OCI-LY3 (cell line): ENCODE measurements around the gene TIMELESS.
"Not testable (repeated sequence)": the region's sequence is repeated elsewhere in the genome, so short reads cannot be mapped to it uniquely, and the experiment has no call there.

Experiments used
- H2AFZ ChIP-seq: fragments of 200-600, 300-600 bp; shearing (Covaris generic); 2 replicates; pipeline ENCODE4 v1.6.0; 2014; ENCODE audit warnings: antibody characterized with exemption, low read depth, low read length
- H3K27ac ChIP-seq: fragments of 200-600, 300-600 bp; sonication (generic); 2 replicates; pipeline ENCODE4 v1.5.1; 2014; ENCODE audit warnings: mild to moderate bottlenecking, low read length, moderate library complexity, mixed read lengths
- H3K27me3 ChIP-seq: fragments of 200-600, 300-600 bp; sonication (generic); 2 replicates; pipeline ENCODE4 v1.6.1; 2014; ENCODE audit warnings: low read depth, low read length, mixed read lengths
- H3K36me3 ChIP-seq: fragments of 200-600, 300-600 bp; sonication (generic); replicated peaks from 2 replicates; pipeline ENCODE3; 2014; ENCODE audit warnings: low read depth, low read length, mixed read lengths
- H3K4me1 ChIP-seq: fragments of 300-600, 200-600 bp; sonication (generic); 2 replicates; pipeline ENCODE4 v1.6.1; 2014; ENCODE audit warnings: low read length, mixed read lengths
- H3K4me2 ChIP-seq: fragments of 200-600, 300-600 bp; sonication (generic); 2 replicates; pipeline ENCODE4 v1.6.1; 2014; ENCODE audit warnings: low read length, mixed read lengths
- H3K4me3 ChIP-seq: fragments of 300-600, 200-600 bp; sonication (generic); 2 replicates; pipeline ENCODE4 v1.5.1; 2014; ENCODE audit warnings: antibody characterized with exemption, mild to moderate bottlenecking, low read length, moderate library complexity
- H3K79me2 ChIP-seq: fragments of 300-600, 200-600 bp; shearing (Covaris generic); 2 replicates; pipeline ENCODE4 v1.6.1; 2014; ENCODE audit warnings: mild to moderate bottlenecking, low read length, mixed read lengths
- H3K9ac ChIP-seq: fragments of 300-600, 200-600 bp; shearing (Covaris generic); 2 replicates; pipeline ENCODE4 v1.6.0; 2014; ENCODE audit warnings: mild to moderate bottlenecking, low read length, moderate library complexity
- H3K9me3 ChIP-seq: fragments of 200-600, 300-600 bp; shearing (Covaris generic); 2 replicates; pipeline ENCODE4 v1.6.1; 2014; ENCODE audit warnings: low read length, mixed read lengths; ENCODE audit not compliant: insufficient read depth
- H4K20me1 ChIP-seq: fragments of 200-600, 300-600 bp; sonication (generic); 2 replicates; pipeline ENCODE4 v1.6.1; 2016; ENCODE audit warnings: low read length, mixed read lengths; ENCODE audit not compliant: insufficient read depth
- EZH2phosphoT487 ChIP-seq: fragments of 200-600 bp; shearing (Covaris generic); IDR thresholded peaks from 2 replicates; pipeline ENCODE4 v1.6.1; 2018; ENCODE audit warnings: antibody characterized with exemption, mixed run types, low read depth
- TF ChIP-seq, protein P1 (sequence below): fragments of 200-600, 300-600 bp; sonication (generic); IDR thresholded peaks from 2 replicates; pipeline ENCODE4 v1.5.1; 2014; ENCODE audit warnings: antibody characterized with exemption, low read length, low read depth

The TIMELESS gene

GRCh38 chr12:56451147-56451546, 1.9 kb upstream of the TIMELESS start:
- Histone ChIP-seq H3K79me2 (peaks cover 17% of the 10 kb centered on the region), H3K9me3 (no peaks in the 10 kb centered on the region), H3K27ac (no peak overlapping the region), H4K20me1 (no peaks in the 10 kb centered on the region), H3K9ac (no peak overlapping the region), H2AFZ (no peak overlapping the region), H3K4me2 (no peak overlapping the region), H3K27me3 (no peaks in the 10 kb centered on the region), H3K36me3 (peaks cover 7% of the 10 kb centered on the region), H3K4me3 (no peak overlapping the region), H3K4me1 (peaks cover 10% of the 10 kb centered on the region)
- TF ChIP-seq EZH2phosphoT487 = no peak
- TF ChIP-seq, protein P1, sequence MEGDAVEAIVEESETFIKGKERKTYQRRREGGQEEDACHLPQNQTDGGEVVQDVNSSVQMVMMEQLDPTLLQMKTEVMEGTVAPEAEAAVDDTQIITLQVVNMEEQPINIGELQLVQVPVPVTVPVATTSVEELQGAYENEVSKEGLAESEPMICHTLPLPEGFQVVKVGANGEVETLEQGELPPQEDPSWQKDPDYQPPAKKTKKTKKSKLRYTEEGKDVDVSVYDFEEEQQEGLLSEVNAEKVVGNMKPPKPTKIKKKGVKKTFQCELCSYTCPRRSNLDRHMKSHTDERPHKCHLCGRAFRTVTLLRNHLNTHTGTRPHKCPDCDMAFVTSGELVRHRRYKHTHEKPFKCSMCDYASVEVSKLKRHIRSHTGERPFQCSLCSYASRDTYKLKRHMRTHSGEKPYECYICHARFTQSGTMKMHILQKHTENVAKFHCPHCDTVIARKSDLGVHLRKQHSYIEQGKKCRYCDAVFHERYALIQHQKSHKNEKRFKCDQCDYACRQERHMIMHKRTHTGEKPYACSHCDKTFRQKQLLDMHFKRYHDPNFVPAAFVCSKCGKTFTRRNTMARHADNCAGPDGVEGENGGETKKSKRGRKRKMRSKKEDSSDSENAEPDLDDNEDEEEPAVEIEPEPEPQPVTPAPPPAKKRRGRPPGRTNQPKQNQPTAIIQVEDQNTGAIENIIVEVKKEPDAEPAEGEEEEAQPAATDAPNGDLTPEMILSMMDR = no peak

DNA sequence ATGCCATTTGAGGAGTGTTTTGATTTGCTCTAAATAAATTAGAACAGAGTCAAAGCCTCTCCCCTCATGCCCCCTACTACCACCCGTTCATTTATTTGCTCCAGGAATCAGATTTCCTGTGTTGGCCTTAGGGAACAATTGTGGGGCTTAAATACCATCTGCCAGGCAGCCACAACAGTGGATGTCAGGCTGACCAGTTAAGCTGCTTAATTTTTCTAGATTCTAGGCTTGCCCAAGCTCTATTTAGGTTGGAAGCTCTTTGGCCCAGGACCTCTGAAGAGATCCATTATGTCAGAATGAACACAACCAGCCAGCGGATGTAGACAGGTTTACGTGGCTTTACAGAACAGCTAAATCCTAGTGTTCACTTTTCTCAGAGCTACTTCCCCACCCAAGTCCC, 1.0 kb upstream of the TIMELESS start:
- Histone ChIP-seq H3K27ac (no peak overlapping the region; the same call in 1 of the 2 replicates), H3K27me3 (no peaks in the 10 kb centered on the region), H4K20me1 (no peaks in the 10 kb centered on the region), H2AFZ (0 out of 2 replicates have a peak overlapping the region, but pooled peaks have one; percentile 28), H3K9me3 (no peaks in the 10 kb centered on the region), H3K4me3 (peak overlapping the region; percentile 94), H3K4me2 (peak overlapping the region; percentile 89), H3K79me2 (peaks cover 21% of the 10 kb centered on the region), H3K36me3 (peaks cover 7% of the 10 kb centered on the region), H3K9ac (peak overlapping the region; percentile 93; the same call in 1 of the 2 replicates), H3K4me1 (peaks cover 10% of the 10 kb centered on the region)
- TF ChIP-seq, protein P1 = no peak
- no peak for TF ChIP-seq EZH2phosphoT487

DNA sequence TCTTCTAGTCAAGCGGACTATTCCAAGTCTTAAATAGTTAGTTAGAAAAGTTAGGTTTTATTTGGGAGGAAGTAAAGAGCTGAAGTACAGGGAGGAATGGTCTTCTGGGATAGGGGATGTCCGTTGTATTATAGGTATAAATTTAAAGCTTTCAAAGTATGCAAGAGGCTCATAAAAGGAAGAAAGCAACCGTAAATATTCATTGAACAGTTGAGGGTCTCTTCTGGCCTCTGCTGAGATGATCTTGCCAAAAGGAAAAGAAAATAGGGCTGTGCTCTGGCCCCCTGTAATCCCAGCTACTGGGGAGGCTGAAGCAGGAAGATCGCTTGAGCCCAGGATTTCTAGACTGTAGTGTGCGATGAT, 377 bp upstream of the TIMELESS start:
- peak overlapping the region; percentile 85 for H3K27ac ChIP-seq
- TF ChIP-seq, protein P1 = no peak
- TF ChIP-seq EZH2phosphoT487 = no peak
- H3K36me3 ChIP-seq = peaks cover 7% of the 10 kb centered on the region
- peak overlapping the region; percentile 79 for H2AFZ ChIP-seq
- H3K4me3 ChIP-seq = peak overlapping the region; percentile 94
- no peaks in the 10 kb centered on the region for H3K27me3 ChIP-seq
- H3K9me3 ChIP-seq = no peaks in the 10 kb centered on the region
- H3K4me2 ChIP-seq = peak overlapping the region; percentile 89
- peaks cover 24% of the 10 kb centered on the region for H3K79me2 ChIP-seq
- peaks cover 10% of the 10 kb centered on the region for H3K4me1 ChIP-seq
- peak overlapping the region; percentile 93 for H3K9ac ChIP-seq
- no peaks in the 10 kb centered on the region for H4K20me1 ChIP-seq

- not testable (repeated sequence) for H3K4me3 ChIP-seq, H2AFZ ChIP-seq, H3K9me3 ChIP-seq, H3K27ac ChIP-seq, H3K9ac ChIP-seq, H3K36me3 ChIP-seq, H3K4me2 ChIP-seq, H3K4me1 ChIP-seq, H3K27me3 ChIP-seq, H4K20me1 ChIP-seq
- H3K79me2 ChIP-seq = peaks cover 60% of the 10 kb centered on the region
These were observed 6.0 kb downstream of the TIMELESS start for GRCh38 chr12:56443208-56443607.
